Left colon (tissue), 2 donors: ENCODE results near the gene THBS1. TPM values are rescaled to one million over a fixed set of nuclear protein-coding genes. Genes with fewer than 3 reads are reported as not detected.

Experiments used
- ATAC-seq: fragments of 200-7000 bp; cut with Tn5 transposase; one replicate; pipeline ENCODE4 v1.9.1; 2020; ENCODE audit warnings: mild to moderate bottlenecking, moderate library complexity
- DNase-seq, 2 donors: peaks; one replicate each; pipeline ENCODE4 v3.0.0-alpha.2; 2020
- intact Hi-C, 2 donors: fragments of 100-400 bp; cut with DNase I in 1 of 2; cut with micrococcal nuclease in 1 of 2; formaldehyde crosslinking; loops; one replicate each; pipeline versions ENCODE4 v1.11.2 to v1.14.0; 2022; cut with DNase I, micrococcal nuclease
- total RNA-seq, 2 donors: library from RNA; stranded (reverse); fragmentation: NEBNext Ultra II Directional; extraction: Animal tissue kit (Norgen Biotek cat#: 25700); gene quantifications; one replicate each; pipeline ENCODE4 v1.2.1, GENCODE V29; 2021
- donor health status: DM: no; HTN: no; CAD: no.
- donor health status: DM: yes; HTN: yes; CAD: no.

THBS1 gene
- total RNA-seq, 2 donors from 2014 or later = 174 to 181 TPM

DNA sequence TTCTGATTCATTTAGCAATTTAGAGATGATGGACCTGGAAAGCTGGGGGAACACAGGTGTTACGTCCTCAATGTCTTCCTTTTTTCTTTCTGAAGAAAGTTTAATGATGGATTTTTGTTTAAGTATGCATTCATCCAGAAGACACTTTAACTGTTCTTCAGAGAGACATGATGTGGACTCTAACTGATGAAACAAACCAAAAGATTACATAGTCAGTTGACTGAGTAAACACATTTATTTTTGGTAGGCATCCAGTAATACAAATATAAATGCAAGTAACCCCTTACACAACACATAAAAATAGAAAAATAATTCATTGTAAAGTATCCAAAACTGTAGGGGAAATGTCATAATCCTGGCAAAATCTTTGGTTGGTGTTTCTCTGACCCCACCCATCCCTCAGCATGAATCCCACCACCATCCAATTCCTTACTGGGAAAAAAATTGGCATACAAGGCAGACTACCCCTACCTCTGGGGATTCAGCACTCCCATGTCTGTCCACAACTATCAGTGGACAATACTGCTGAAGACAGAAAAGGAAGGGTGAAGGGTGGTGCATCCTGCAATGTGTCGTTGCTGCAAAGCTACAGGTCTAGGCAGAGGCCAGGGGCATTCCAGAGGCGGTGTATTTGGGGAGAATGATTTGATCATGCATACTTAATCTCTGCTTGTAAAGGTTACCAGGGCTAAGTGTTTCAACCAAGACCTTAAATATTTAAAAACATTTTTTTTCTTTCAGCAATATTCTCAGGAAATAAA is 37.4 kb downstream of the THBS1 start:
- DNase-seq (no peak), ATAC-seq (no peak)
- intact Hi-C loops = no loop called here

DNA sequence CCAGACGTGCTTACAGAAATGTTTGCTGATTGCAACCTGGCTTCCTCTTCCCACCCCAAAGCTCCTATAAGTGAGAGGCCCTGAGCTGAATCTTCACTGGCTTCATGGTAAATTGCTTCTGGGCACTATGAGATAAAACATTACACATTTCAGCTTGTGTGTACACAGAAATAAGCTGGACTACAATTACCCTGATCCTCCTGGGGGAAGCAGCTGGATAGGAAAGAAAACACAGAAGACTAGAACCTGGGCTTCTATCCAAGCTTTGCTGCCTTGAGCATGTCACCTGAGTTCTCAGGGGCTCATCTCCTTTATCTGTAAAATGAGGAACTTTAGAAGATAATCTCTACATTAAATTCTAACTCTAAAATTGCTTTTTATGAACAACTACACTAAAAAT is 40.3 kb downstream of the THBS1 start:
- intact Hi-C loops = no loop called here
- DNase-seq (no peak), ATAC-seq (peak; percentile 17)

DNA sequence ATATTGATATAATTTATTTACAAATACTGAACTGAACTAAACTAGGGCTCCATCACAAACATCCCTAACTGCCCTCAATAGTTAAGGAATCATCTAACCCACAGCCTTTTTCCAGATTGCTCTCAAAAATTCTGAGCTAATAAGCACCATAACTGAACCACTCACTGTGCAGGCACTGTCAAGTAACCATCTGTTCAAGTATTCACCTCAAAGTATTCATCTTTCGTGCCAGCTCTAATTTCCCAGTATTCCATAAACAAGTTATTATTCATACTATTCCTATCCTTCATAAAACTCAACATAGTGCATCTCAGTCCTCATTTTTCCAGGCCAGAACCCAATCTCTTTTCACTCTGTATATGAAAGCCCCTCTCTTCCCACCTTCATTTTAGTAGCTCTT is 41.1 kb downstream of the THBS1 start:
- intact Hi-C loops = no loop called here

DNA sequence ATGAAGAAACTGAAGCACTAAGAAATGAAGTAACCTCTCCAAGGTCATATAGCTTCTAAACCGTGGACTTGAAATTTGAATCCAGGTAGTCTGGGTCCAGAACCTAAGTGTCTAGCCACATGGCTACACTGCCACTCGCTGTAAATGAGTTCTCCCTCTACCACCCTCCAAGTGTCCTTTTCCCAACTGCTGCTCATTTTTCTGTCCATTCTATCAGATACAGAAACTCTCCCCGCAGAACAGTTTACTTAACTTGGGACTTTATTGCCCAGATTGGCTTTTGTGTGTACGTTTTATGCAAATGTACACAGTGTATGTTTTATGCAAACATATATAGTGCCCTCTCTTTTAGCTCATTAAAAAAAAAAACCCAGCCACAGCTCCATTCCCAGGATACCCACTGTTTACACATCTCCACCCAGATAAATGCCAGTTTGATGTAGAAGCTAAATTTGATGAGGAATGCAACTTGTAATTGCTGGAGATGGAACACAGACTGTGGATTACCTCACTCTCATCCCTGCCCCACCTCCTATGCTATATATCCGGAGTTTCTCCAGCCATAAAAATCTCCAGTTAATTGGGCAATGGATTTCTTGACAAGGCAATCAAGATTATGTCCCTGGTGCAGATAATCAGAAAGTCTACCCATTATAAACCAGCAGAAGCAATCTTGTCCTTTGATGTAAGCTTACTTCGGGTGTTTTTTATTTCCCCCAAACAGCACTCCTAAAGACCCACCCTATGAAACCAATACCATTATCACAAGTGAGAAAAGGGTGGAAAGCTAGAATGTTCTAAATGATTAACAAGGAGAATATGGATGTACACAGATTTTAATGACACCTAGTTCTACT is 42.0 kb downstream of the THBS1 start:
- DNase-seq (no peak), ATAC-seq (peak; percentile 75)
- intact Hi-C loops = no loop called here

More for the DNA sequence above, 41.1 kb downstream of the THBS1 start:
- ATAC-seq (no peak), DNase-seq (no peak)

DNA sequence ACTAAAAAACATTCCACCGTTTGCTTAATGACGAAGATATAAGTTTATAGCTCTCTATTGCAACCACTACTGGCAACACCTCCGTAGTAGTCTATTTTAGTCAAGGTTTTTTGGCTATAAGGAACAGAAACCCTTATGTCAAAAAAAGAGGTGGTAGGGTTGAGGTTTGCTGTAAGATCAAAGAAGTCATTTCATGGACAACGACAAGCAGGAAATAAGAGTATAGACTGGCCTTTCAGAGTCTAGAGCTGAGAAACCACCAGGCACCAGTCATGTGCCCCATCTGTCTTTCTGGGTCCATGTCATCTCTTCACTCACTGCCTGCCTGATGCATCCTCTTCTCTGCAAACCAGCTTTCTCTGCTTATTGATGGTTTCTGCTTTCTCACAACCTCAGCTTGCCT is 42.7 kb downstream of the THBS1 start:
- DNase-seq (no peak), ATAC-seq (peak; percentile 48)
- intact Hi-C loops = no loop called here

DNA sequence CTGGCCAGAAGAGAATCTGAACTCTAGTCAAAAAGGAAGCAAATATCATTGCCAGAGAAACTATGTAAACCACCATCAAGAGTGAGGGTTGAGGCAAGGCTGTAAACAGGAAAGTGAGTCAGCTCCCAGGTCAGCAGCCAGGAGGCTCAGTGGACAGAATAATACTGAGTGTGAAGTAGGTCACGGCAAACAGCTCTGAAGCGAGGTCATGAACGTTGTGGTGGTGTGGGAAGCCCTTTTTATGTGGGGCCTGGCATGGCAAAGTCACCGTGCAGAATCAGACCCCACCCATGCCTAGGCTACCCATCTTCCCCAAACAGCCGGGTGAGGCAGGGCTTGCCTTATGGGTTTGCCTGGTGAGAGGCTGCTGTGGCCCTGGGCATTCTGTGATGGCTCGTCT is 43.9 kb downstream of the THBS1 start:
- intact Hi-C loops = no loop called here
- ATAC-seq = peak; percentile 29
- peak; percentile 49 to 71 for DNase-seq

DNA sequence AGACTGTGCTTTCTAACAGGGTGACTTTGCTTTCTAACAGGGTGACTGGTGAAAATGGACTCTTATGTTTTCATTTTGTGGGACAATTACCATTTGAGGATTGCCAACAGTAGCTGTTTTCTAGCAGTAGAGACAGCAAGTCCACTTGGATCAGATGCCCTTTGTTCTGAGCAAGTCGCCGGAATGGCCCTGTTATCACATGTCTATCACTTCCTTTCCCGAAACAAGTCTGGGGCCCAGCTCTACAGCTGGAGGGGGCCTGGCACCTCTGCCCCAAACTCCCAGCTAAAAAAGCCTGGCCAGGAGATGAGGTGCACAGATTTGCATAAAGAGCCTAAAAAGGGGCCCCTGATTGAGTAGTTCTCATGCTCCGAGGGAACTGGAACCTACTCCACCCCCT is 44.6 kb downstream of the THBS1 start:
- intact Hi-C loops = no loop called here
- ATAC-seq = no peak
- no peak for DNase-seq

DNA sequence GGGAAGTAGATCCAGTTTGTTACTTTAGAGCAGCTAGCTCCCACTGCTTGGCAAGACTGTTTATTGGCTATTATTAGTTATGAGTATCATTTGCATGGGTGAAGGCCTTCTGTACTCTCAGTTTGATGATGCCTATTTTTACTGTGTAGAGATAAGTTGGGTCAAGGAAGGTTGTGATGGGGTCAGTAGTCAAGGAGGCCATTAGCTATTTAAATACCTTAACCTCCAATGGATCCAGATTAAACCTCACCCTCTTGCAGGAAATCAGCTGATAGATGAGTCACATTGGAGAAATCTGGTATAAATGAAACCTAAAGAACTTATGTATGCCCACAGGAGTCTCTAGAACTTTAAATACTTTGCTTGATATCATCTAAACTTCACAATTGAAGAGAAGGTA is 45.0 kb downstream of the THBS1 start:
- intact Hi-C loops = no loop called here
- DNase-seq (no peak), ATAC-seq (no peak)

DNA sequence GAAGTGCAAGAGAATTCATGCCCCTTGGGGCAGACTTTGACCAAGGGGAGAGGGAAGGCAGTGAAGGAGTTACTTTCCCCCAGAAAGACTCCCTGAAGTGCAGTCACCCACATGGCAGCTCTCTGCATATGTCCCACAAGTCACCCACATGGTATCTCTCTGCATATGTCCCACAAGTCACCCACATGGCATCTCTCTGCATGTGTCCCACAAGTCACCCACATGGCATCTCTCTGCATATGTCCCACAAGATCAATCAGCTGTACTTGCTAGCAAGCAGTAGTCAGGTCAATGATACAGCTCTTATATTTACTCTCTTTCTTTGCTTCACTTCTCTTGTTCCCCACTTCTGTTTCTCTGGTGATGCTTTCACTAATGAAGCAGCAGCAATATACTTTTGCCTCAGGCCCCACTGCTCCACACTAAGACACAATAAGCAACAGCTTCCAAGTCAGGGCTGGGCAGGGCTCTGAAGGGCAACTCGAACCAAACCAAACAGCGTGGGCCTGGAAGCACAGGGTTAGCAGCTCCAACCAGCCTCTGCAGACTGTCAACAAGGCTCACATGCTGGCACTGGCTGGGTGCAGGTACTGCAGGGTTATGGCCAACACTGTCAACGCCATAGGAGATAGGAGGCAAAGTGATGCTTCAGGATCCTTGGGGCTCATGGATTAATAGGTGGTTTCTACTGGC is 46.7 kb downstream of the THBS1 start:
- DNase-seq = no peak
- intact Hi-C loops = no loop called here
- no peak for ATAC-seq

DNA sequence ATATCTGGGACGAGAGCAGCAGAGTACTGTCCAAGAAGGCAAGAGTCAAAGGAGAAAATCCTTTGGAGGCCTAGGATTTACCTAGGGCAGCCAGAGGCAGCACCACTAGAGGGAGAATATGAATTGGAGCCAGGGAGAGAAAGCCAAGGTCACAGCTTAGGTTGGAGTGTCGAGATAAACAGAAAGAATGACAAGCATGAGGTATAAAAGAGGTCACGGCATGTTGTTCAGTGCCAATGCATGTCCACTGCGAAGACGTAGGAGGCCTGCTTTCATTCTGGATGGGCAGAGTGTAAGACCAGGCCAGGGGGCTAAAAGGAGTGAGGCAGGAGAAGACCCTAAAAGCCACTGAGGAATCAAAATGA is 47.2 kb downstream of the THBS1 start:
- DNase-seq = no peak
- ATAC-seq = no peak
- intact Hi-C loops = no loop called here

DNA sequence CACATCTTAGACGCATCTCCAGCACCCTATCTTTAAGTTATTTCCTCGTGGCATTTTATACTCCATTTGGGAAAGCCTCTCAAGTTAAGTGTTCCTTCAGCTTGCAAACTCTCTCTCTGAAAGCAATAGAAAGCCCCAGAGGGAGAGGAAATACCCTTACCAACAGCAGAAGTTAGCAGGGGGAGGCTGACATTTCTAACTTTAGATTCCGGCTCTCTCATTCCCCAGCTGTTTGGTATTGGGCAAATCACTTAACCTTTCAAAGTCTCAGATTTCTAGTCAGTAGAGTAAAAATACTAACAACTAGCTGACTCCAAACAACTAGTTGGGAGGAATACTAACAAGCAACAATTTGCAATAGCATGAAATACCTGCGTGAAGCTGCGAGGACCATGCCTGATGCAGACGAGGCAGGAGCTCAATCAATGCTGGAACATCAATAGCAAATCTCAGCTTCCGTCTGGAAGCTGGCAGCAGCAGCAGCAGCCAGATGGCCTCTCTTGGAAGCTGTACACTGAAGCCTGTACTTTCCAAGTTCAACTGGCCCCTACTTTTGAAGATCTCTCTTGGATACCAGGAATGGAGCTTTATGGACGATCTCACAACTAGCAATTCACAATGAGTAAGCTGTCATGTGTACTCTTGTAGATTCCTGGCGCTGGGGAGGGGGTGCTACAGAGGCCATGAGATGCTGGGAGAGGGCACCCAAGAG is 47.8 kb downstream of the THBS1 start:
- ATAC-seq = no peak
- no peak for DNase-seq
- intact Hi-C loops = no loop called here

DNA sequence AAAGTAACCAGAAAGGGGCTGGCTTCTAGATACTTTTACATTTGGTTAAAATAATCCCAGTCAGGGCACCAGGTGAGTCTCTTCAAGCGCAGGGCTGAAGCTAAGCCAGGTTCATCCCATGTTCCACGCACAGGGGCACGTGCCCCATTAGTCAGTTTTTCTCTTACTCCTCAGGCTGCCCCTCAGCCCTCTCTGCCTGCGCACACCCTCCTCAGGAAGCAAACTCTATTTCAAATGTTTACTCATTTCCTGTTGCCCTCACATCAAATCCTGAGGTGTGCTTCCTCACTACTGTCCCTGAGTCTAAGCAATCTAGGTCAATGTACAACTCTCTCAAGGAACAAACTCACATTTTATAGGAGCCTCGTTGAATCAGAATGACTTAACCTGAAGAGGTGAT is 48.5 kb downstream of the THBS1 start:
- intact Hi-C loops = no loop called here
- DNase-seq (peak; percentile 60 to 69), ATAC-seq (peak; percentile 83)

DNA sequence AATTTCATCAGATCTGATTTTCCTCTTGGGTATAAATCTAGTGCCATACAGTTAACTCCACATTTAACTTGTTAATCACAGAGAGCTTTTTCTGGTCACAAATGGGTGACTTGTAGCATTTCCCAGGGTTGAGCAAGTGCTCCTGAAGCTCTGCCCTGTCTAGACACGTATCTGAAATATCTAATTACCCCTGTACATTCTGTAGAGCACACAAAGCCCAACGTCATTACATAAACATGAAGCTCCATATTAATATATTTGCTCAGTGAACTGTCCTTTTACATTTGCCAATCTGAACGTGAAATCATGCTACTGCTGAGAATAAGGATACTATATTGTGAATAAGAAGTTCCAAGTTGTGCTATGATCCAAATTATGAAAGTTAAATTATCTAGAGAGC is 49.0 kb downstream of the THBS1 start:
- intact Hi-C loops = no loop called here
- ATAC-seq (peak; percentile 38), DNase-seq (no peak)

DNA sequence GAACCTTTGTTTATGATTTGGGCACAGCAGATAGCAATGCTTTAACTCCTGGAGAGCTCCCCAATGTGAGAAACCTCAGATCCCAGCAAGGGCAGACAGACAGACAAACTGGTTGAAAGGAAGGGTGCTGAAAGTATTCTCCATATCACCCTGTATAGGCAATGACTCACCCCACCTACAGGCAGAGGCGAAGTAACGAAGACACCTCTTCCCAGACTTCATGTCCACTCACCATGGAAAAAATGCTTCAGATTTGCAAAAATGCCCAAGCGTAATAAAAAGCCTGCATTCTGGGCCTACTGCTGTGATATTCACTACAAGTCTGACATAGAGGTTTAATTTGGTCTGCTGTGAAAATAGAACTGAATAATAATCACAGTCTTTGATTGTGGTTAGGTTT is 50.5 kb downstream of the THBS1 start:
- intact Hi-C loops = no loop called here
- ATAC-seq = no peak
- DNase-seq = no peak

DNA sequence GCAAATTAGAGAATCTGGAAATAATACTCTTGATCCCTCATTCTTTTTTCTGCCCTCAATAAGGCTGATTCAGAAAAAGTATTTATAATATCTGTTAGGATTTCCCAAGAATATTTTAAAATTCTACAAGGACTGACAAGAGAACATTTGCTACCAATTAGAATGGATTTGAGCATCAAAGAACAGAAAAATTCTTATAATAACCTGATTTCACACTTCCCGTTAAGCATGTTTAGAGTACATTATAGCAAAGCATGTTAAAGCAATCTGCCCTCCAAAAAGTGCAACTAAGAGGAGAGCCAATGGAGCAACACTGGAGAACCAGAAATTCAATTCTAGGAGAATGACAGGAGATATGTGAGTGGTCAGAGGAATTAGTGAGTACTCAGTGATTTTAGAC is 57.2 kb downstream of the THBS1 start:
- intact Hi-C loops = no loop called here
- DNase-seq (no peak), ATAC-seq (no peak)

DNA sequence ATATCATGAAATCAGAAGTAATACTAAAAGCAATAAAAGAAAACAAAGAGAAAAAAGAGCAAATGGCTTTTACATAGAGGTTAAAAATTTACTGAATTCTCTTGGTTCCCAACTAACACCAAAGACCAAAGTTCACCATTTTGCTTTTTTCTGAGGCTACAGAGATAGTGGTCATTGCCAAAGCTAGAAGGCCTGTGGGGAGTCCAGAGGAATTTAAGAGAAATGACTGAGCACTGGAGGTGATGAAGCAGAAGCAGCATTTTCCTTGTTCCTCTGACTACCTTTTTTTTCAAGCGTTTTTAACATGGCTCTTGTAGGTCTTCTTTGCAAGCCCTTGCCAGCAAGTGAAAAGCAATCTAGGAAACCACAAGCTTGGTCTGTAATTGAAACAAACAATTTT is 58.2 kb downstream of the THBS1 start:
- ATAC-seq (no peak), DNase-seq (no peak)
- intact Hi-C loops = no loop called here

DNA sequence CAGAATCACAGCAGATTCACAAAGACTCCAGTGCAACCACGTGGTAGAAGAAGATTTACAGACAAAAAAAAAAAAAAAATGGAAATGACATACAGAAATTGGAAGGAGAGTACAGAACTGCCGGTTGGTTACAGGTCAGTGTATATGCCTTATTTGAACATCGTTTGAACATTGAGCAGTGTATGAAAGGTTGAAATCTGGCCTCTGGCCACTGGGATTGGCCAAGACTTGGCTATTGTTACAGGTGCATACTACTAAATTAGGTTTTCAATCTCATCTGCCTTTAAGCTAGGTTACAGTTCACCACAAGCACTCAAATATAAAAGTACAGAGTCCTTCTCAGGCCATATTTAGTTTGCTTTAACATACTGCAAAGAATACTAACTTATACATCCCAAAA is 59.8 kb downstream of the THBS1 start:
- intact Hi-C loops = no loop called here
- ATAC-seq (peak; percentile 77), DNase-seq (peak in 1 of 2 donors; percentile 46)

DNA sequence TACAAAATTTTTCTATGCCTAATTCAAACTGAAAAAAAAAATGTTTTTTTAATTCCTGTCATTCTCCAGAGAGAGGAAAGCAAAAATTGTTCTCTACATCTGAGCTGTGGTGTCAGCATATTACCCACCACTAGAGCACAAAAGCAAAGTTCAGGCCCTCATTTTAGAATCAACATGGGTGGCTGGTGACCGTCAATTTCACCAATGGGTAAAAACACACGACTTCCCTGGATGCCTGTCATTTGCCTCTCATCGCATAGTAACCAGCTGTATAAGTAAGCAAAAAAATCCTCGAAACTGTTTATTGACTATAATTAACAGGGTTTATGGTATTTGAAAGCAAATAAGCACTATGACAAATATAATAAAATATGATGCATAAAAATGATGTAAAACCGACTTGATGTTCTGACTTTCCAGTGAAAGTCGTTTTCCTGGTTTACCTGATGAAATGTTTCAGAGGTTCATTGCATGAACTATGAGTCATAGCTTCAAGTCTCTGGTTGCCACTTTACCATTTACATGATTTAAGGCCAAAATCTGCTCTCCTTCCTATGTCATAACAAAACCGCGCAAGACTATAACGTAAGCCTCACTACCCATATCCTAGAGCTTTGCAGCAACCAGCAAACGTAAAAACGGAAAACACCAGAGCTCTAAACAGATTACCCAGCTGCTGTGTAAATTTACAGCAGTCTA is 60.5 kb downstream of the THBS1 start:
- ATAC-seq = peak; percentile 84
- DNase-seq = peak; percentile 74 to 83
- intact Hi-C loops = no loop called here
